ENCODE data around the gene JMJD6. TPM values are rescaled to one million over a fixed set of nuclear protein-coding genes. Genes with fewer than 3 reads are reported as not detected.

JMJD6 gene
- total and polyA plus RNA-seq, 2 experiments from 2014 or later: 23.5 to 33.6 TPM

GRCh38 chr17:76755285-76755684, 28.9 kb upstream of the JMJD6 start:
- Histone ChIP-seq H3K4me3 (no peak overlapping the region), H3K27me3 (no peaks in the 10 kb centered on the region), H3K36me3 (peaks cover 8% of the 10 kb centered on the region), H3K27ac (peak overlapping the region; percentile 88), H3K4me1 (ENCODE audit: low read depth) (peaks cover 10% of the 10 kb centered on the region), H3K9me3 (ENCODE audit: low read depth) (no peaks in the 10 kb centered on the region)
- no peak for TF ChIP-seq CTCF (IDR thresholded peaks at IDR 0.05; ENCODE audit: low read depth, low read length)
- peak in 1 of 2 donors; percentile 73 for DNase-seq (ENCODE audit: low read depth in 1 of 2, low spot score in 1 of 2)

GRCh38 chr17:76753061-76753961, 26.9 kb upstream of the JMJD6 start:
- Histone ChIP-seq H3K9me3 (ENCODE audit: low read depth) (no peaks in the 10 kb centered on the region), H3K4me3 (no peak overlapping the region), H3K27me3 (no peaks in the 10 kb centered on the region), H3K27ac (peak overlapping the region; percentile 47), H3K36me3 (peaks cover 8% of the 10 kb centered on the region), H3K4me1 (ENCODE audit: low read depth) (peaks cover 20% of the 10 kb centered on the region)
- no peak for DNase-seq (ENCODE audit: low read depth in 1 of 2, low spot score in 1 of 2)
- no peak for TF ChIP-seq CTCF (IDR thresholded peaks at IDR 0.05; ENCODE audit: low read depth, low read length)

GRCh38 chr17:76752006-76752405, 25.6 kb upstream of the JMJD6 start:
- Histone ChIP-seq H3K27ac (no peak overlapping the region), H3K4me3 (no peak overlapping the region), H3K4me1 (ENCODE audit: low read depth) (peaks cover 29% of the 10 kb centered on the region), H3K36me3 (peaks cover 2% of the 10 kb centered on the region), H3K9me3 (ENCODE audit: low read depth) (no peaks in the 10 kb centered on the region), H3K27me3 (no peaks in the 10 kb centered on the region)
- TF ChIP-seq CTCF (IDR thresholded peaks at IDR 0.05; ENCODE audit: low read depth, low read length): no peak
- DNase-seq (ENCODE audit: low read depth in 1 of 2, low spot score in 1 of 2): no peak

- no peaks in the 10 kb centered on the region for H3K9me3 ChIP-seq (ENCODE audit: low read depth)
- DNase-seq (ENCODE audit: low read depth in 1 of 2, low spot score in 1 of 2): no peak
- no peaks in the 10 kb centered on the region for H3K27me3 ChIP-seq
- no peak overlapping the region for H3K27ac ChIP-seq
- H3K4me1 ChIP-seq (ENCODE audit: low read depth): peaks cover 29% of the 10 kb centered on the region
- TF ChIP-seq CTCF (IDR thresholded peaks at IDR 0.05; ENCODE audit: low read depth, low read length): no peak
- H3K4me3 ChIP-seq: no peak overlapping the region
- peaks cover 2% of the 10 kb centered on the region for H3K36me3 ChIP-seq
Measured at GRCh38 chr17:76751416-76751993, 25.1 kb upstream of the JMJD6 start.

GRCh38 chr17:76748657-76749056, 22.3 kb upstream of the JMJD6 start:
- Histone ChIP-seq H3K27ac (peak overlapping the region; percentile 93), H3K36me3 (peaks cover 14% of the 10 kb centered on the region), H3K4me3 (no peak overlapping the region), H3K9me3 (ENCODE audit: low read depth) (no peaks in the 10 kb centered on the region), H3K27me3 (no peaks in the 10 kb centered on the region), H3K4me1 (ENCODE audit: low read depth) (peaks cover 30% of the 10 kb centered on the region)
- no peak for TF ChIP-seq CTCF (IDR thresholded peaks at IDR 0.05; ENCODE audit: low read depth, low read length)
- DNase-seq (ENCODE audit: low read depth in 1 of 2, low spot score in 1 of 2): no peak
